Mucosa of rectum (tissue), 2 donors: ENCODE data around the gene SOX14.

Experiments used
- H3K27ac ChIP-seq, 2 donors: one replicate each; pipeline ENCODE4 v1.7.0; 2013; ENCODE audit warnings: inconsistent platforms in 2 of 2, low read depth in 2 of 2, low read length in 2 of 2
- H3K27me3 ChIP-seq, 2 donors: one replicate each; pipeline ENCODE4 v1.7.0; 2013; ENCODE audit warnings: low read length in 2 of 2; ENCODE audit not compliant: control insufficient read depth in 2 of 2, insufficient read depth in 2 of 2
- H3K36me3 ChIP-seq, 2 donors: one replicate each; pipeline ENCODE4 v1.7.0; 2013; ENCODE audit warnings: low read length in 2 of 2; ENCODE audit not compliant: control insufficient read depth in 2 of 2, insufficient read depth in 2 of 2
- H3K4me1 ChIP-seq, 2 donors: one replicate each; pipeline ENCODE4 v1.7.0; 2013; ENCODE audit warnings: low read length in 2 of 2, mild to moderate bottlenecking in 1 of 2; ENCODE audit not compliant: control insufficient read depth in 2 of 2, insufficient read depth in 2 of 2
- H3K4me3 ChIP-seq, 2 donors: one replicate each; pipeline ENCODE4 v1.7.0; 2013; ENCODE audit warnings: low read length in 2 of 2
- H3K9ac ChIP-seq, 2 donors: one replicate each; pipeline ENCODE4 v1.7.0; 2013; ENCODE audit warnings: low read length in 2 of 2, low read depth in 1 of 2, mild to moderate bottlenecking in 1 of 2
- H3K9me3 ChIP-seq, 2 donors: one replicate each; pipeline ENCODE4 v1.7.0; 2013; ENCODE audit warnings: low read length in 2 of 2; ENCODE audit not compliant: control insufficient read depth in 2 of 2
- donor health status: healthy.
- donor health status: Normal muscosa, but diverticular disease.

SOX14 gene

DNA sequence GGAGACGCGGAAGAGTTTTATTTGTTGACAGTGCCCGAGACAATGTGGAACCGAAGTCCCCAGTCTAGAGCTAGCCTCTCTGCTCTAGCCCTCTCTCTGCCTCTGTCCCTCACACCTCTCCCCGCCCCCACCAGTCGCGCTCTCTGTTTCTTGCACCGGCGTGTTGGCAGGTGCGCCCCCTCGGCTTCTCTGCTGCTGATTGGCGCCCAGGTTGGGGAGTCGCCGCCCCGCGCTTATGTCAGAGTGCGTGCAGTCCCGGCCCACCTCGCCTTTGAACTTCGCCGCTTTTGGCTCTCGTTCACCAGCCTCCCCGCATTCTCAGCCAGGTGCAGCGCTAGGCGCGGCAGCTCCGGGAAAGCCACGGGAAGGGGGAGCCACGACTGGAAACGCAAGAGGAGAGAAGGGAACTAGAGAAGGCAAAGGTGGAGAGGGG is at the start of gene SOX14:
TSS of gene SOX14 (plus strand) at position 315 of the 433 bp plus-strand sequence. CDS start 470 bp downstream, outside the sequence.
- Histone ChIP-seq H3K4me1 (no peaks in the 10 kb centered on the region), H3K27me3 (peaks cover 59 to 80% of the 10 kb centered on the region in 2 donors), H3K36me3 (no peaks in the 10 kb centered on the region), H3K9me3 (no peaks in the 10 kb centered on the region), H3K9ac (no peak within 1 kb of the TSS), H3K4me3 (peak within 1 kb of the TSS in 1 of 2 donors; percentile 28), H3K27ac (no peak within 1 kb of the TSS)

DNA sequence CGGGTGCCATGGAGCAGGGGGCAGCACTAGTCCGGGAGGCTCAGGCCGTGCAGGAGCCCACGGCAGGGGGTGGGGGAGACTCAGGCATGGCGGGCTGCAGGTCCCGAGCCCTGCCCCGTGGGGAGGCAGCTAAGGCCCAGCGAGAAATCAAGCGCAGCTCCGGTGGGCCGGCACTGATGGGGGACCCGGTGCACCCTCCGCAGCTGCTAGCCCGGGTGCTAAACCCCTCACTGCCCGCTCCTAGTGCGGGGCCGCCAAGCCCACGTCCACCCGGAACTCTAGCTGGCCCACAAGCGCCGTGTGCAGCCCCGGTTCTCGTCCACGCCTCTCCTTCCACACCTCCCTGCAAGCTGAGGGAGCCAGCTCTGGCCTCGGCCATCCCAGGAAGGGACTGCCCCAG is 49.6 kb upstream of the SOX14 start:
- H3K27me3 ChIP-seq = no peaks in the 10 kb centered on the region
- no peaks in the 10 kb centered on the region for H3K9me3 ChIP-seq

DNA sequence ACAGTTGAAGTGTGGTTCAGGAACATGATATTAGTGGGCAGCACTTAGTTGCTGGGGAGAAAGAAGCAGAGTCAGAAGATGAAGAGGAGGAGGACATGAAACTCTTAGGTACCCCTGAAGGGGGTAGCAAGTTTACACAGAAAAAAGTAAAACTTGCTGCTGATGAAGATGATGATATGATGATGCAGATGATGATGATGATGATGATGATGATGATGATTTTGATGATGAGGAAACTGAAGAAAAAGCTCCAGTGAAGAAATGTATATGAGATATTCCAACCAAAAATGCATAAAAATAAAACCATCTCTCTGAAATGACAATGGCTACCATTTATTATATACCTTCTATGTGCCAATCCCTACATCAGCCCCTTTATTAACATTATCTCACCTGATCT is 39.9 kb upstream of the SOX14 start:
- no peaks in the 10 kb centered on the region for H3K9me3 ChIP-seq
- no peak overlapping the region for H3K4me3 ChIP-seq
- no peak overlapping the region for H3K9ac ChIP-seq
- no peaks in the 10 kb centered on the region for H3K36me3 ChIP-seq
- no peak overlapping the region for H3K27ac ChIP-seq
- H3K27me3 ChIP-seq = no peaks in the 10 kb centered on the region
- no peaks in the 10 kb centered on the region for H3K4me1 ChIP-seq

More for the DNA sequence above, 49.6 kb upstream of the SOX14 start:
- H3K4me3 ChIP-seq = no peak overlapping the region
- no peaks in the 10 kb centered on the region for H3K4me1 ChIP-seq
- no peak overlapping the region for H3K27ac ChIP-seq
- H3K9ac ChIP-seq = no peak overlapping the region
- no peaks in the 10 kb centered on the region for H3K36me3 ChIP-seq

DNA sequence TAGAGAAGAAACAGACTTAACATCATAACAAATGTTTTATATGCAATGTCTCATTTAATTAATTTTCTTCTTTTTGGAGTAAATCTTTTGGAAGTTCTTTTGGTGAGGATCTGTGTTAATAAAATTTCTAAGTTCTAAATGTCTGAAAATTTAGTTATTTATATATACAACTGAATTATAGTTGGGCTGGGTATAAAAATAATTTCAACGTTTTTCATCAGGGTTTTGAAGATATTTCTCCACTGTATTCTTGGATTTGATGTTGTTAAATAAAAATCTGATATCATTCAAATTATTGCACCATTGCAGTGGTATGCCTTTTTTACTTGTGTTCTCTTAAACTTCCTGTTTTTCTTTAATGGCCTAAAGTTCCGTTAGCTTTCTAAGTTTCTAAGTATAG is 26.9 kb upstream of the SOX14 start:
- H3K9ac ChIP-seq = no peak overlapping the region

DNA sequence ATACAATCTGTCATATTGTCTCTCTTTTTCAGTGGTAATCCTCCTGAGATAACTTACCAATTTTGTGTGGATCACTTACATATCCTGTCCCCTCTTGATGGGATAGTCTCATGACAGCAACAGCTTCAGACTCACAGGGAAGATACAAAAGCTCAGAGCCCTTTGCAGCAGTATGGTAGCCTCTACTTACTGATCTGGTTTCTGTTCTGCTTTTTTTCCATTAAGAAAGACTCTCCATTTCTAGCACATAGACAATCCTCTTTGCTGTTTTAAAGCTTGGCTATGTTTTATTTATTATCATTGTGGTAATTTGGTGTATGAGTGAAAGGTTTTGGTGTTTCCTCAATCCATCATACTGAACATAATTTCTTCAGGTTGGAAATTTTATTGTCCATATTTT is 25.4 kb upstream of the SOX14 start:
- Histone ChIP-seq H3K4me3 (no peak overlapping the region), H3K27me3 (no peaks in the 10 kb centered on the region), H3K4me1 (no peaks in the 10 kb centered on the region), H3K36me3 (no peaks in the 10 kb centered on the region), H3K9ac (no peak overlapping the region), H3K9me3 (no peaks in the 10 kb centered on the region), H3K27ac (no peak overlapping the region)

More for the DNA sequence above, 26.9 kb upstream of the SOX14 start:
- no peaks in the 10 kb centered on the region for H3K9me3 ChIP-seq
- no peaks in the 10 kb centered on the region for H3K36me3 ChIP-seq
- no peak overlapping the region for H3K27ac ChIP-seq
- H3K27me3 ChIP-seq = no peaks in the 10 kb centered on the region
- no peaks in the 10 kb centered on the region for H3K4me1 ChIP-seq
- H3K4me3 ChIP-seq = no peak overlapping the region

DNA sequence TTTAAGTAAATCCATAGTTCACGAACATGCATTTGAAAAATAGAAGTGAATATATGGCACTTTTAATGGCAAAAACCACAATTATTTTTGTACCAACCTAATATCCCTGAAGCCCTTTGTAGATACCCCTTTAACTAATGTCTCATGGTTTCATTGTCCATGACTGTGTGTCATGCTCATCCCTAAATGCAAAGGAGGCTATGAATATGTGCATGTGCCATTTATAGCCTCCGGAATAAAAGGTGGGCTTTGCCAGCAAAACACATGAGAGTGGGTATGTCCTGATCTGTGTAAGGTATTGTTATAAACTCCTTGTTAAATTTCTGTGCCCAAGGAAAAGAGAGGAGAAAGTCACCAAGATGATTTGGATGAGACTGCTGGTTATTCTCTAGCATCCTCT is 20.5 kb upstream of the SOX14 start:
- Histone ChIP-seq H3K4me1 (no peaks in the 10 kb centered on the region), H3K9ac (no peak overlapping the region), H3K36me3 (no peaks in the 10 kb centered on the region), H3K4me3 (no peak overlapping the region), H3K27ac (no peak overlapping the region), H3K27me3 (no peaks in the 10 kb centered on the region), H3K9me3 (no peaks in the 10 kb centered on the region)

DNA sequence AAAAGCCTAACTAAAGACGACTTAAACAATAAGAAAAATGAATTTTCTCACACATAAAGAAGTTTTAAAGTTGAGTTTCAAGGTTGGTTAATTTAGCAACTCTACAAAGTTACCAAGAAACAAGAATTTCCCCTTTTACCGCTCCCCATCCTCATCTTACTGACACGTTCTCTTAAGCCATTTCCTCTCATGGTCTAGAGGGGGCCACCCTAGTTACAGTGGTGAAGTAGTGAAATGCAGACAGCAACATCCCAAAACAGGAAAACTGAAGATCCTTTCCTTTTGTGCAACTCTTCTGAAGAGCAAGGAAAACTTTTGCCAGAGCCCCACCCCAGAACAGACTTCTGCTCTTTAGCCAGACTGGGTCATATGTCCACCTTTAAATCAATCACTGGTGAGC is 17.3 kb upstream of the SOX14 start:
- H3K27ac ChIP-seq = no peak overlapping the region
- H3K4me3 ChIP-seq = no peak overlapping the region
- H3K4me1 ChIP-seq = no peaks in the 10 kb centered on the region
- no peaks in the 10 kb centered on the region for H3K27me3 ChIP-seq
- H3K36me3 ChIP-seq = no peaks in the 10 kb centered on the region
- no peak overlapping the region for H3K9ac ChIP-seq
- H3K9me3 ChIP-seq = no peaks in the 10 kb centered on the region

DNA sequence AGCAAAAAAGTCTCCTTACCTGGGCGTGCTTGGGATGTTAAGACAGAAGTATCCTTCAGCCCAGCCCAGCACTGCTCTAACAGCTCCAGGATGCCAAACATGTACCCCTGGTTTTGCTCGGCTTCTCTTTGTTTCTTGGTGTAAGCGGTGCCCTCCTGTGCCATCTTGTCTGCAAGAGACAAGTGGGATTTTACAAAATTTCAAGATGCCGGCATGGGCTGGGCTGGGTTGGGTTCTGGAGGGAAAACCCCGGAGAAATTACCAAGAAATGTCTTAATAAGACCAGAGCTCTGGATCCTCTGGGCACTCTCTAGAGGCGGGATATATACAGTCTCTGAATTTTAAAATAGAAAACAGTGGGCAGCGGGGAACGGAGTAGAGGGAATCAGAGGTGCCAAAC is 4.6 kb upstream of the SOX14 start:
- no peaks in the 10 kb centered on the region for H3K4me1 ChIP-seq
- H3K36me3 ChIP-seq = no peaks in the 10 kb centered on the region
- no peak overlapping the region for H3K9ac ChIP-seq
- peaks cover 24 to 38% of the 10 kb centered on the region in 2 donors for H3K27me3 ChIP-seq
- H3K4me3 ChIP-seq = no peak overlapping the region
- H3K9me3 ChIP-seq = no peaks in the 10 kb centered on the region
- H3K27ac ChIP-seq = no peak overlapping the region

DNA sequence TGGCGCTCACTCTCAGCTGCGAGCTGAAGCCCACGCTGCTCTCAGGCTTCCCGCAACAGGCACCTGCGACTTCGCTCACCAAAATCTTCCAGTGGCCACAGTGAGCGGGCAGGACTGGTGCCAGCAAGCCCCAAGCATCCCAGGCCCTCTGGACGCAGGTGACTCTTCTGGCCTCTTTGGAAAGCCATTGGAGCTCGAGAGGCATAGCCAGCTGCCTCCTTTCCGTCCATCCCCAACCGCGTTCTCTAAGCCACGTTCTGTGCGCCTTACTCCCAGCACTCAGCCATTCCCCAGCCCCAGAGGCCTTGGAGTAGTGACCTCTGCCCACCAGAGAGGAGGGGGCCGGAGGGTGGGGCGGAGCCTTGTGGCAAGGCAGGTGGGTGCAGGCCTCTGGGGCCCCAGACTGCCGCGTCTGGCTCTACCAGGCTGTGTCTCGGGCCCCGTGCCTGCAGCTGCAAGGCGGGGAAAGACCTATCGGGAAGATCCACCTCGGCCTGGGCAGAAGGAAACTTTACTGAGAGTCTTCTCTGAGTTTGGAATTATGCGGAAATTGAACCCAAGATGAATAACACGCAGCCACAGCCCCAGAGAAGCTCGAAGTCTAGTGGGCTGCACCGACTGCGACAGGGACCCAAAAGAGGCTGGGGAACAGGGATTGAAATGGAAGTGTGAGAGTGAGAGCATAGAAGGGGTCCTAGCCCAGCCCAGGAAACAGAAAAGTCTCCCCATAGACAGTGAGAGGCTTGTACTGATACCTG is 3.6 kb upstream of the SOX14 start:
- Histone ChIP-seq H3K36me3 (no peaks in the 10 kb centered on the region), H3K27ac (no peak overlapping the region), H3K4me1 (no peaks in the 10 kb centered on the region), H3K9ac (no peak overlapping the region), H3K27me3 (peaks cover 33 to 49% of the 10 kb centered on the region in 2 donors), H3K4me3 (no peak overlapping the region), H3K9me3 (no peaks in the 10 kb centered on the region)

DNA sequence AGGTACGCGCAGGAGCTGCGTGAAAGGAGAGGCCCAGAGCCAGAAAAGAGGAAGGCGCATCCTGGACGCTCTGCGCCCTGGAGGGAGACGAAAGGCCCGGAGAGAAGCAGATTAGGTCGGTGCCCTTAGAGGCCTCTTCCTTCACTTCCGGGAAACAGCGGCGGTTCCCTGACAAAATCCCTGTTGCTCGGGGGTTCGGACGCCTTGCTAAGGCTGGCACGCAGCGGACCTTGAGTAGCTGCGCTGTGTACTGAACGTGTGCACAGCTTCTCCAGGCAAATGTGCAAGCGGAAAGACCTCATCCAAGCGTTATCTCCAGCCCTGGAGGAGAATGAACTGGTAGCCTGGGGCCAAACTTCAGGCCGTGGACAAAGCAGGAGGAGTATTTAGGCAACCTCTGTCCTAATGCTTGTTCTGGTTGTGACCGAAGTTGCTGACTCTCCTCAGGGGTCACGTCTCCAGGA is 3.0 kb upstream of the SOX14 start:
- Histone ChIP-seq H3K4me1 (no peaks in the 10 kb centered on the region), H3K27me3 (peaks cover 34 to 53% of the 10 kb centered on the region in 2 donors), H3K4me3 (no peak overlapping the region), H3K27ac (no peak overlapping the region), H3K36me3 (no peaks in the 10 kb centered on the region), H3K9ac (no peak overlapping the region), H3K9me3 (no peaks in the 10 kb centered on the region)
